HAP-1 (cell line): ENCODE data around the gene MTG2.
"Not testable (repeated sequence)": the region's sequence is repeated elsewhere in the genome, so short reads cannot be mapped to it uniquely, and the experiment has no call there.

Experiments used
- DNase-seq, 2 experiments: peaks; one replicate each; pipeline ENCODE4 v3.0.0-alpha.2; 2016 to 2020; ENCODE audit warnings: low spot score in 2 of 2
- H3K27me3 ChIP-seq: fragments of 250-450 bp; sonication (Bioruptor Pico); 2 replicates; pipeline ENCODE4 v1.5.1; 2020; ENCODE audit warnings: low read depth, mild to moderate bottlenecking, moderate library complexity
- H3K36me3 ChIP-seq: fragments of 250-450 bp; sonication (Bioruptor Pico); replicated peaks from 2 replicates; pipeline ENCODE4 v1.5.1; 2020; ENCODE audit warnings: mild to moderate bottlenecking
- H3K4me1 ChIP-seq: fragments of 250-450 bp; sonication (Bioruptor Pico); 2 replicates; pipeline ENCODE4 v1.5.1; 2020; ENCODE audit warnings: mild to moderate bottlenecking
- H3K4me3 ChIP-seq: fragments of 250-450 bp; sonication (Bioruptor Pico); 2 replicates; pipeline ENCODE4 v1.5.1; 2020; ENCODE audit warnings: mild to moderate bottlenecking, moderate library complexity
- H3K9me3 ChIP-seq: fragments of 250-450 bp; sonication (Bioruptor Pico); 2 replicates; pipeline ENCODE4 v1.5.1; 2020; ENCODE audit warnings: mild to moderate bottlenecking, moderate library complexity
- in situ Hi-C: fragments of 300-500 bp; cut with MboI; formaldehyde crosslinking; loops from 3 replicates; pipeline ENCODE4 v1.14.3; 2020; ENCODE audit warnings: low sequenced_read_pairs, inconsistent platforms, mixed read lengths

The MTG2 gene

GRCh38 chr20:62141397-62142251 lies 41.2 kb upstream of the MTG2 start:
- H3K4me3 ChIP-seq = peak overlapping the region; percentile 72
- in situ Hi-C loops = no loop called here
- no peaks in the 10 kb centered on the region for H3K9me3 ChIP-seq
- H3K4me1 ChIP-seq = peaks cover 15% of the 10 kb centered on the region
- DNase-seq = peak; percentile 35 to 53
- H3K36me3 ChIP-seq = peaks cover 52% of the 10 kb centered on the region
- H3K27me3 ChIP-seq = no peaks in the 10 kb centered on the region

DNA sequence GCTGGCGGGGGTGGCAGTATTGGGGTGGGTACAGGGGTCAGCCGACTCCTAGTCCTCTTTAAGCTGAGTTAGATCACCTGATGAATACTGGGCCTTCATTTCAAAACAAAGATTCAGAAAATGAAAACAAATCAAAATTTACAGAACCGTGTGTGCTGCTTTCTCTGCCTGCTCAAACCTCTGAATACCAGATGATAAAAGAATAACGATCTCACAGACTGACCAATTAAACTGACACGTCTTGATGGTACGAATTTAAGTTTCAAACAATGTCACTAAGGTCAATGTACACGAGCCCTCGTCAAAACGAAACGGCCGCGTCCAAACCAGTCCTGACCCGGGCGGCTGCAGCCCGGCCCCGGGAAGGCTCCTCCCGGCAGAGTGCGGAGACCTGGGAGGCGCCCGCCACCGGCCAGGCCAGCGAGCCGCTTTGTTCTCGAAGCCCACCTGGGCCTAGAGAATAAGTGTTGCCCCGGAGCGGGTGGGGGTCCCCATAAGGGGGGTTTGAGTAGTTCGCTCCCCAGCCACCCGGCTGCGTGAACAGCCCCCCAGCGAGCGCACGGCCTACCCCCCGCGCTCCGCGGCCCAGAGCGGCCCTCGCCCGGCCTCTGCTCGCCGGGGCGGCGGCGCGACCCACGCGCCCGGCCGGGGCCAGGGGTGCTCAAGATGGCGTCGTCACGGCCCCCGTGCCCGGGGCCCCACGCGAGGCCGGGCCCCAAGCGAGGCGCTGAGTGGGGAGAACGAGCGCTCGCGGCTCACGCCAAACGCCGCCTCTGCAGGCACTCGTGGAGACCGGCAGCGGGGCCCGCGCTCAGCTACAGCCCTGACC lies 40.4 kb upstream of the MTG2 start:
- Histone ChIP-seq H3K4me3 (peak overlapping the region; percentile 72), H3K4me1 (peaks cover 15% of the 10 kb centered on the region), H3K9me3 (no peaks in the 10 kb centered on the region), H3K27me3 (no peaks in the 10 kb centered on the region), H3K36me3 (peaks cover 43% of the 10 kb centered on the region)
- in situ Hi-C loops = no loop called here
- no peak for DNase-seq

GRCh38 chr20:62143081-62143956 lies 39.5 kb upstream of the MTG2 start, which contains the start of the genes PSMA7 and SS18L1:
TSS of gene PSMA7 (minus strand) at chr20:62143394. CDS start at chr20:62143303, 91 bp downstream.
TSS of gene SS18L1 (plus strand) at chr20:62143769. CDS start at chr20:62143821, 52 bp downstream.
- Histone ChIP-seq H3K27me3 (no peaks in the 10 kb centered on the region), H3K9me3 (no peaks in the 10 kb centered on the region), H3K36me3 (peaks cover 35% of the 10 kb centered on the region), H3K4me1 (peaks cover 15% of the 10 kb centered on the region), H3K4me3 (peak within 1 kb of the TSS; percentile 72)
- in situ Hi-C loops = no loop called here
- DNase-seq = peak; percentile 72 to 86

GRCh38 chr20:62143957-62144825 lies 38.6 kb upstream of the MTG2 start:
- H3K4me1 ChIP-seq = peaks cover 15% of the 10 kb centered on the region
- in situ Hi-C loops = no loop called here
- DNase-seq = peak; percentile 18 to 71
- peaks cover 26% of the 10 kb centered on the region for H3K36me3 ChIP-seq
- H3K4me3 ChIP-seq = peak overlapping the region; percentile 67
- no peaks in the 10 kb centered on the region for H3K27me3 ChIP-seq
- no peaks in the 10 kb centered on the region for H3K9me3 ChIP-seq

DNA sequence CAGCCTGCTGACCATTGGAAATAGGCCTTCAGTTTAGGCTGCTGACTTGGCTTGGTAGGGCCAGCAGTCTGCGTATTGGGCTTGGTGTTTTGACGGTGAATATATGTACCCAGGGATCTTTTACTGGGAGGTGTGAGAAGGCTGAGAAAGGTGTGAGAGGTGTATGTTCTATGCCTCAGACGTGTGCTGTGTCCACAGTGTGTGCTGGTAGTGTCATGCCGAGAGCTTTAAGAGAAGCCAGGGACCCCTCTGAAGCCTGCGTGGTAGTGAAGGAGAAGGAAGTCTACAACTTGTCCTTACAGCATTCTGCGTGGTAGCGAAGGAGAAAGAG lies 37.2 kb upstream of the MTG2 start:
- Histone ChIP-seq H3K27me3 (no peaks in the 10 kb centered on the region), H3K4me3 (no peak overlapping the region), H3K4me1 (peaks cover 15% of the 10 kb centered on the region), H3K9me3 (no peaks in the 10 kb centered on the region), H3K36me3 (peaks cover 12% of the 10 kb centered on the region)
- DNase-seq = no peak
- in situ Hi-C loops = loop anchor here (5.0 kb wide), 1 partner anchor 133 kb away; no protein-coding TSS in a partner anchor

- DNase-seq = no peak
- Histone ChIP-seq H3K4me3 (no peak overlapping the region), H3K27me3 (no peaks in the 10 kb centered on the region), H3K4me1 (peaks cover 14% of the 10 kb centered on the region), H3K36me3 (peaks cover 6% of the 10 kb centered on the region), H3K9me3 (no peaks in the 10 kb centered on the region)
- in situ Hi-C loops = loop anchor here (5.0 kb wide), 1 partner anchor 134 kb away; no protein-coding TSS in a partner anchor
These were observed 36.6 kb upstream of the MTG2 start for GRCh38 chr20:62146019-62146755.

- peaks cover 7% of the 10 kb centered on the region for H3K4me1 ChIP-seq
- H3K36me3 ChIP-seq = no peaks in the 10 kb centered on the region; the same call in 1 of the 2 replicates
- H3K4me3 ChIP-seq = no peak overlapping the region
- no peak for DNase-seq
- H3K27me3 ChIP-seq = no peaks in the 10 kb centered on the region
- no peaks in the 10 kb centered on the region; the same call in 1 of the 2 replicates for H3K9me3 ChIP-seq
- in situ Hi-C loops = loop anchor here (5.0 kb wide), 1 partner anchor 135 kb away; no protein-coding TSS in a partner anchor
These were observed 35.7 kb upstream of the MTG2 start for GRCh38 chr20:62147125-62147524.

GRCh38 chr20:62147528-62147927 lies 35.3 kb upstream of the MTG2 start:
- no peaks in the 10 kb centered on the region for H3K27me3 ChIP-seq
- H3K36me3 ChIP-seq = no peaks in the 10 kb centered on the region; the same call in 1 of the 2 replicates
- H3K4me3 ChIP-seq = no peak overlapping the region
- DNase-seq = no peak
- in situ Hi-C loops = loop anchor here (5.0 kb wide), 1 partner anchor 135 kb away; no protein-coding TSS in a partner anchor
- no peaks in the 10 kb centered on the region; the same call in 1 of the 2 replicates for H3K9me3 ChIP-seq
- peaks cover 7% of the 10 kb centered on the region for H3K4me1 ChIP-seq

GRCh38 chr20:62148383-62148782 lies 34.4 kb upstream of the MTG2 start:
- not testable (repeated sequence) for DNase-seq
- in situ Hi-C loops = loop anchor here (5.0 kb wide), 1 partner anchor 136 kb away; no protein-coding TSS in a partner anchor

DNA sequence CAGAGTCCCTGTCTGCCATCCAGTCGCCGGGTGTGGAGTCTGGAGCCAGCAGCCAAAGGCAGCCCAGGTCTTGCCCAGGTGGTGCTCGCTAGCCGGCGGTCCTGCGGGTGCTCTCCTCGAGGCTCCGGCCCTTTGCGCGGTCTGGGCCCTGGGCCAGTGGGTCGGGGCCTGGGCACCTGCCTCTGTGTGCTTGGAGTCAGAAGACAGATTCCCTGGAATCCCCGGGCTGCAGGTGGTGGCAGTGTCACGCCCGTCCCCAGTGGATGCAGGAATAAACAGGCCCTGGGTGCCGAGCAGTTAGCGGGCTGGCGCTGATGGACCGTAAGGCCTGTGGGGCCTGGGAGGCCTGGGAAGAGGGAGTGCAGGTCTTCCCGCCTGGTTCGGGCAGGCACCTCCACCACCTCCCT lies 33.9 kb upstream of the MTG2 start:
- Histone ChIP-seq H3K27me3 (no peaks in the 10 kb centered on the region), H3K9me3 (peaks cover 2% of the 10 kb centered on the region; the same call in 1 of the 2 replicates), H3K4me3 (no peak overlapping the region), H3K36me3 (peaks cover 4% of the 10 kb centered on the region; the same call in 1 of the 2 replicates), H3K4me1 (peaks cover 7% of the 10 kb centered on the region)
- DNase-seq = no peak
- in situ Hi-C loops = loop anchor here (5.0 kb wide), 1 partner anchor 137 kb away; no protein-coding TSS in a partner anchor

More at GRCh38 chr20:62148383-62148782, 34.4 kb upstream of the MTG2 start:
- H3K36me3 ChIP-seq, H3K27me3 ChIP-seq, H3K4me3 ChIP-seq, H3K4me1 ChIP-seq, H3K9me3 ChIP-seq: not testable (repeated sequence)

GRCh38 chr20:62149532-62150309 lies 33.1 kb upstream of the MTG2 start:
- H3K27me3 ChIP-seq = no peaks in the 10 kb centered on the region
- H3K4me1 ChIP-seq = peaks cover 5% of the 10 kb centered on the region
- H3K4me3 ChIP-seq = no peak overlapping the region
- in situ Hi-C loops = loop anchor here (5.0 kb wide), 1 partner anchor 137 kb away; no protein-coding TSS in a partner anchor
- peaks cover 8% of the 10 kb centered on the region; the same call in 1 of the 2 replicates for H3K36me3 ChIP-seq
- H3K9me3 ChIP-seq = peaks cover 2% of the 10 kb centered on the region; the same call in 1 of the 2 replicates
- no peak for DNase-seq
